Endothelial cell (in vitro differentiated cells): ENCODE data around the gene SELE. TPM values are rescaled to one million over a fixed set of nuclear protein-coding genes. Genes with fewer than 3 reads are reported as not detected.
"Not testable (repeated sequence)": the region's sequence is repeated elsewhere in the genome, so short reads cannot be mapped to it uniquely, and the experiment has no call there.

Experiments
- DNase-seq: peaks from one replicate; pipeline ENCODE4 v3.0.0; 2021; ENCODE audit warnings: low spot score
- H3K27ac Mint-ChIP-seq: one replicate; pipeline ENCODE4 v1.8.0; 2021; ENCODE audit warnings: mixed read lengths, inconsistent platforms; ENCODE audit not compliant: unreplicated experiment
- H3K27me3 Mint-ChIP-seq: one replicate; pipeline ENCODE4 v1.8.0; 2021; ENCODE audit warnings: mild to moderate bottlenecking, moderate library complexity, mixed read lengths, inconsistent platforms; ENCODE audit not compliant: unreplicated experiment
- H3K36me3 Mint-ChIP-seq: one replicate; pipeline ENCODE4 v1.8.0; 2021; ENCODE audit warnings: mild to moderate bottlenecking, low read depth, mixed read lengths, inconsistent platforms; ENCODE audit not compliant: unreplicated experiment
- H3K4me1 Mint-ChIP-seq: one replicate; pipeline ENCODE4 v1.8.0; 2021; ENCODE audit warnings: mild to moderate bottlenecking, mixed read lengths, inconsistent platforms; ENCODE audit not compliant: unreplicated experiment
- H3K4me3 Mint-ChIP-seq: one replicate; pipeline ENCODE4 v1.8.0; 2021; ENCODE audit warnings: mild to moderate bottlenecking, mixed read lengths, inconsistent platforms; ENCODE audit not compliant: unreplicated experiment
- H3K9me3 Mint-ChIP-seq: one replicate; pipeline ENCODE4 v1.8.0; 2021; ENCODE audit warnings: mixed read lengths, inconsistent platforms; ENCODE audit not compliant: unreplicated experiment
- CTCF ChIP-seq: fragments of 200-600 bp; sonication (generic); IDR thresholded peaks from one replicate; pipeline ENCODE4 v1.5.0; 2021; ENCODE audit warnings: antibody characterized with exemption; ENCODE audit not compliant: unreplicated experiment
- total RNA-seq: library from RNA; stranded (reverse); fragmentation: NEBNext Ultra II Directional; extraction: Animal tissue kit (Norgen Biotek cat#: 25700); gene quantifications from one replicate; pipeline ENCODE4 v1.2.1, GENCODE V29; 2021; ENCODE audit not compliant: unreplicated experiment

SELE gene
- total RNA-seq, 1 donor from 2014 or later: 14.3 TPM

- Mint-ChIP-seq H3K36me3 (no peaks in the 10 kb centered on the region), H3K4me1 (peaks cover 19% of the 10 kb centered on the region), H3K27me3 (no peaks in the 10 kb centered on the region), H3K4me3 (no peak overlapping the region), H3K27ac (no peak overlapping the region), H3K9me3 (no peaks in the 10 kb centered on the region)
- DNase-seq: no peak
- no peak for TF ChIP-seq CTCF
Measured at GRCh38 chr1:169694304-169695075, 39.4 kb downstream of the SELE start.

GRCh38 chr1:169692756-169693460 is 41.0 kb downstream of the SELE start:
- Mint-ChIP-seq H3K4me3 (no peak overlapping the region), H3K36me3 (no peaks in the 10 kb centered on the region), H3K27me3 (no peaks in the 10 kb centered on the region), H3K9me3 (no peaks in the 10 kb centered on the region), H3K4me1 (peaks cover 19% of the 10 kb centered on the region), H3K27ac (no peak overlapping the region)
- no peak for DNase-seq
- no peak for TF ChIP-seq CTCF

GRCh38 chr1:169690489-169690888 is 43.4 kb downstream of the SELE start:
- DNase-seq: no peak
- no peak for TF ChIP-seq CTCF
- H3K9me3 Mint-ChIP-seq: no peaks in the 10 kb centered on the region
- peaks cover 15% of the 10 kb centered on the region for H3K4me1 Mint-ChIP-seq
- H3K27me3 Mint-ChIP-seq: no peaks in the 10 kb centered on the region
- no peak overlapping the region for H3K4me3 Mint-ChIP-seq
- no peak overlapping the region for H3K27ac Mint-ChIP-seq
- no peaks in the 10 kb centered on the region for H3K36me3 Mint-ChIP-seq

- no peak for TF ChIP-seq CTCF
Measured at GRCh38 chr1:169689395-169689794, 44.5 kb downstream of the SELE start.

GRCh38 chr1:169688377-169688776 is 45.5 kb downstream of the SELE start:
- H3K27ac Mint-ChIP-seq, H3K27me3 Mint-ChIP-seq, H3K36me3 Mint-ChIP-seq, H3K4me1 Mint-ChIP-seq, H3K9me3 Mint-ChIP-seq, DNase-seq, H3K4me3 Mint-ChIP-seq: not testable (repeated sequence)

More at GRCh38 chr1:169689395-169689794, 44.5 kb downstream of the SELE start:
- H3K36me3 Mint-ChIP-seq: no peaks in the 10 kb centered on the region
- DNase-seq: no peak
- H3K4me3 Mint-ChIP-seq: no peak overlapping the region
- H3K9me3 Mint-ChIP-seq: no peaks in the 10 kb centered on the region
- H3K27ac Mint-ChIP-seq: no peak overlapping the region
- H3K27me3 Mint-ChIP-seq: no peaks in the 10 kb centered on the region
- H3K4me1 Mint-ChIP-seq: peaks cover 7% of the 10 kb centered on the region
